Ovary (tissue), 3 donors: ENCODE data around the gene PCDHGB4.

ENCODE experiments used
- CTCF ChIP-seq, 3 donors: fragments of 450-650 bp in 2 of 3; fragments of 200-600 bp in 1 of 3; IDR thresholded peaks; one replicate each; pipeline versions ENCODE4 v1.5.1 to v1.8.0; 2016 to 2022; ENCODE audit warnings: antibody characterized with exemption in 3 of 3, mild to moderate bottlenecking in 1 of 3
- EP300 ChIP-seq: sonication (generic); formaldehyde crosslinking; IDR thresholded peaks from one replicate; pipeline ENCODE4 v1.6.1; 2017; ENCODE audit warnings: antibody characterized with exemption
- POLR2A ChIP-seq: fragments of 450-650 bp; IDR thresholded peaks from one replicate; pipeline ENCODE4 v1.6.1; 2017; ENCODE audit warnings: antibody characterized with exemption, mild to moderate bottlenecking, moderate library complexity
- donor health status: DM: no; HTN: no; CAD: no.

GRCh38 chr5:141434006-141434405, 46.5 kb downstream of the PCDHGB4 start:
- TF ChIP-seq POLR2A (no peak), CTCF (IDR thresholded peaks at IDR 0.05) (no peak), EP300 (no peak)
